Fibroblast of lung (primary cell): ENCODE results near the gene CRISP1.

Source experiments
- EZH2 ChIP-seq: IDR thresholded peaks from 2 replicates; pipeline ENCODE4 v1.5.1; 2012; ENCODE audit warnings: low read length, control low read depth, mild to moderate bottlenecking; ENCODE audit errors: missing control alignments
- TF ChIP-seq, protein P1 (sequence below), 2 donors: IDR thresholded peaks in 1 of 2; conservative IDR thresholded peaks in 1 of 2; 1 replicate in 1 of 2; 2 replicates in 1 of 2; pipeline ENCODE4 v1.5.1; 2011 to 2012; ENCODE audit warnings: low read length in 2 of 2, control low read depth in 1 of 2, inconsistent platforms in 1 of 2, low read depth in 1 of 2, mild to moderate bottlenecking in 1 of 2

DNA sequence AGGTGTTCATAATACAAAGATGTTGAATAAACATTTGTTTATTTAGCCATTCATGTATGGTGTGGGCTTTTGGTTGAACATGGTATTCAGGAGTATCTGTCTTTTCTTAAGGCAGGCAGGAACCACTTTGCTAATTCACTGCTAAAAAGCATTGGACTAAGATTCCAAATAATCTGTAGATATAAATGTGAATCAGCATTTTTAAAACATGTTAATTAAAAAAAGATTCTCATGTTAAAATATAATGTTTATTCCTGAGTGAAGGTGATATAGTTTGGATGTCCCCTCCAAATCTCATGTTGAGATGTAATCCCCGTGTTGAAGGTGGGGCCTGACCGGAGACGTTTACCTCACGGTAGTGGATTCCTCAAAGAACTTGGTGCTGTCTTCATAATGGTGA is 19.3 kb downstream of the CRISP1 start:
- TF ChIP-seq, protein P1, sequence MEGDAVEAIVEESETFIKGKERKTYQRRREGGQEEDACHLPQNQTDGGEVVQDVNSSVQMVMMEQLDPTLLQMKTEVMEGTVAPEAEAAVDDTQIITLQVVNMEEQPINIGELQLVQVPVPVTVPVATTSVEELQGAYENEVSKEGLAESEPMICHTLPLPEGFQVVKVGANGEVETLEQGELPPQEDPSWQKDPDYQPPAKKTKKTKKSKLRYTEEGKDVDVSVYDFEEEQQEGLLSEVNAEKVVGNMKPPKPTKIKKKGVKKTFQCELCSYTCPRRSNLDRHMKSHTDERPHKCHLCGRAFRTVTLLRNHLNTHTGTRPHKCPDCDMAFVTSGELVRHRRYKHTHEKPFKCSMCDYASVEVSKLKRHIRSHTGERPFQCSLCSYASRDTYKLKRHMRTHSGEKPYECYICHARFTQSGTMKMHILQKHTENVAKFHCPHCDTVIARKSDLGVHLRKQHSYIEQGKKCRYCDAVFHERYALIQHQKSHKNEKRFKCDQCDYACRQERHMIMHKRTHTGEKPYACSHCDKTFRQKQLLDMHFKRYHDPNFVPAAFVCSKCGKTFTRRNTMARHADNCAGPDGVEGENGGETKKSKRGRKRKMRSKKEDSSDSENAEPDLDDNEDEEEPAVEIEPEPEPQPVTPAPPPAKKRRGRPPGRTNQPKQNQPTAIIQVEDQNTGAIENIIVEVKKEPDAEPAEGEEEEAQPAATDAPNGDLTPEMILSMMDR (conservative IDR thresholded peaks at IDR 0.05 in 1 of 2, IDR thresholded peaks at IDR 0.05 in 1 of 2; ENCODE audit: low read depth in 1 of 2, low read length in 2 of 2): no peak
- no peak for TF ChIP-seq EZH2
